GM19324 (cell line): ENCODE results near the gene STIP1.

ENCODE experiments used
- ATAC-seq: cut with Tn5 transposase; IDR thresholded peaks from one replicate; pipeline ENCODE4 v1.9.1; 2021; ENCODE audit warnings: mild to moderate bottlenecking, moderate library complexity; ENCODE audit not compliant: unreplicated experiment, low FRiP score

The STIP1 gene

DNA sequence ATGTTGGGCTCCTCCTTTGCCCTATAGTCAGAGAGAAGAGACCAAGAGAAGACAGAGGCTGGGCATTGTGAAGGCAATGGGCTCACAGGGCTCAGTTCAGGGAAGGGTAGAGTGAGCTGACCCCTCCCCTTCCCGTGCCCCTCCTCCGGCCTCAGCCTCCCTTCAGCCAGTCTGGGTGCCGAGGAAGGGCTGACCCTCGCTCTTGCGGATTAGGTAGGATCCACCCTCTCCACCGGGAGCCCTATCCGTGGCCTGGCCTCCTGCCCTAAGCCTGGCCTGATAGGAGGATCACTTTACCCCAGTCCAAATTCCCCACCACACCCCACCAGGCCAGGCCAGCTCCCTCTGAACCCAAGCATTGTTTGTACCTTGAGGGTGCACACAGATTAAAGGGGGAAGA lies 62.6 kb downstream of the STIP1 start:
- no peak for ATAC-seq

DNA sequence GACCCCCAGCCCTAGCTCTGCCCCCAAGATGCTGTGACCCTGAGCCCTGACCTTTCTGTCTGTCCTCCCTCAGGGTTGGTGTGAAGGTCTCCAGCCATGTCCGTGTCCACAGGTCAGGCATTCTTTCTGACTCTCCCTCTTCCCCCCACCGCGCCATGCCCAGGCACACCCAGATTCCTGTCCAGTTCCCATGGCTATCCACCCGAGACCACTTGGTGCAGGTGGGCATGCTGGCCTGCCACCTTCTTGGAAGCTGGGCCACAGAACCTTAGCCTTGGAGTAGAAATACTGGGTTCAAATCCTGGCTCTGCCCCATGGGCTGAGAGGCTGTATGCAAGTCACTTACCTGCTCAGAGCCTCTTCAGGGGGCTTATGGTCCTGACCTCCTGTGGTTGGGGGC lies 63.1 kb downstream of the STIP1 start:
- no peak for ATAC-seq

DNA sequence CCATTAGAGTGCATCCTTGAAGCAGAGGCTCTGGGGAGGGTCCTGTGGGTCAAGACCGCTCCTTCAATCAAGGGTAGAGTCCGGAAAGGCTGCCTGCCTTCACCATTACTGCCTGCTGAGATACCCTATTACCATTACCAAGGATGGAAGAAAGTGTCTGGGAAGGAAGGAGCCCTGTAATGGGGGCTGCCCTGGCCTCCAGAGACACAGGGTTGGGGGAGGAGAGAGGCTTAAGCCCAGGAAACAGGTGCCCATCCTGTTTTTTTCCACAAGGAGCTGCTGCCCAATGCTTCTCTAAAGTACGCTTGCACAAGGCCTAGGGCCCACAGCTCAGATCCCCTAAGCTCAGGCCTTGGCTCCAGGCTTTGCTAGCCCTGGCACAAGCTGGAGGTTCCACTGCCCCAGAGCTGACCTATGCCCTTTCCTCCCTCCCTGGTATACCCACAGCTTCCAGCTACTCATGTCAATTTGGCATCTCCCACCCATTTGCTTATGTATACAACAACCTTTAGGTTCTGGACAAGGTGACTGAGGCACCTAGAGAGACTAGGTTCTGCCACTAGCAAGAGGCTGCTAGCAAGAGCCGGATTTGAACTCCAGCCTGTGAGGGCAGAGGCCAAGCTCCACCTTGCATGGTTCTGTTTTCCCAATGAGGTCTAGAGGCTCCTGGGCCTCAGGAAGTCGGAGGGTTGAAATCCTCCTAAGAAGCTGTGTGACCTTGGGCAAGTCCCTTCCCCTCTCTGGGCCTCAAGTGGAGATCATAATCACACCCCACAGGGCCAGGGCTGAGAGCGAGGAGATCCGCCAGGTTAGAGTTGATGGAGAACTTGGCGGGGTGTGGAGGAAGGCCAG lies 63.8 kb downstream of the STIP1 start:
- ATAC-seq, result no peak

GRCh38 chr11:64250415-64251015 lies 64.5 kb downstream of the STIP1 start:
- ATAC-seq, result no peak

DNA sequence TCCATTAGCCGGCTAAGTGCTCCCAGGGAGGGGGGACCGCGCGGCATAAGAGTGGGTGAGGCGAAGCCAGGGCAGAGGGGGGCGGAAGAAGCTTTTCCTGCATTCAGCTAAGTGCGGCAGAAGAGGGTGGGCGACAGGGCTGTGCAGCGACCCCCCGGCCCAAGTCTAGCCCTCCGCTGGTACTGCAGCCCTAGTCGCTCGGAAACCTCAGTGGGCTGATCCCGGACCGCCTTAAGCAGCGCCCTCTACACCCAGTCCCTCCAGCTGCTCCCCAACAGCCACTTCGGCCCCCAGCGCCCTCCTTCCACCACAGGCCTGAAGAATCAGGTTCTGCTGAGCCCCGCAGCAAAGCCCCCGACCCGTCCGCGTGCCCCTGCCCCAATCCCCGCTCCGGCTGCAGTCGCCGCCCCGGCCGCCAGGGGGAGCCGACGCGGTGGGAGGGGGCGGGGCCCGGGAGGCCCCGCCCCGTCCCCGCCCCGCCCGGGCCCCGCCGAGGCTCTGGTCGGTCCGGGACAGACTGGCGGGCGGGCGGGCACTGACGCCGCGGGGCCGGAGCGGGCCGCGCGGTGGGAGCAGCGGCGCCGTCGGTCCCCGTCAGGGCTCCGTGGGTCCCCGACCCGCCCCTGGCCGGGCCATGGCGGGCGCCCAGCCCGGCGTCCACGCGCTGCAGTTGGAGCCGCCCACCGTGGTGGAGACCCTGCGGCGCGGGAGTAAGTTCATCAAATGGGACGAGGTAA lies 65.2 kb downstream of the STIP1 start, which contains the start of gene PLCB3:
Gene PLCB3, plus strand, starts transcription at position 515 of the 737 bp plus-strand sequence. Its CDS starts 120 bp downstream, at position 635.
- peak; percentile 34 for ATAC-seq

DNA sequence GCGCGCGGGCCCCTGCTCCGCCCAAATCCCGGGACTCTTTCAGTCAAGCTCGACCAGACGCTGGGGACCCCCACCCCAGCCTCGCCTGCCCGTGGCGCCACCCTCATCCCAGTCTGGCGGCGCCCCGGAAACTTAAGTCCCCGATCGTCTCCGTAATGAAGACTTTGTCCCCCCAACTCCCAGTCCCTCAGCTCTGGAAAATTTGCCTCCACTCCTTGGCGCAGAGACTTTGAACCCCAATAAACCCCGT lies 65.7 kb downstream of the STIP1 start:
- ATAC-seq, result no peak

- ATAC-seq, result no peak
These were observed 66.3 kb downstream of the STIP1 start for GRCh38 chr11:64252003-64252872.

- ATAC-seq, result no peak
These were observed 67.1 kb downstream of the STIP1 start for GRCh38 chr11:64253043-64253442.

DNA sequence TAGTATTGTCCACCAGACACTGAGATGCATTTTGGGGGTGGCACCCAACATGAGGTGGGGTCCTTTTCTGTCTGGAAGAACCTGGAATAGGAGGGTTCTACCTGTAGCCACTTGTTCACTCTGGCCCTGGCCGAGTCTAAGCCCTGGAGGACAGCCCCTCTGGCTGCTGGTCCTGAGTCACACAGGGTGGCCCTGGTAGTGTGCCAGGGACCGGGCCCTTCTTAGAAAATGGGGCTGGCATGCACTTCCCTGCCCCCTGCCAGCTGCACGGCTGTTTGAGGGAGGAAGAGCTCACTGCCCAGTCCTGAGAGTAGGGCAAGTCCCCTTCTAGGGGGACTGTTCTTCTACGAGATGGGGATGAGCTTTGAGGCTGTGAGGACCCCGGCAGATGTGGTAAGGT lies 67.5 kb downstream of the STIP1 start:
- ATAC-seq, result no peak
